Measurements from ENCODE around the gene TXNRD1.

The TXNRD1 gene

GRCh38 chr12:104351057-104351983, 135.7 kb downstream of the TXNRD1 start:
- no peak for DNase-seq (ENCODE audit: low spot score)

- DNase-seq (ENCODE audit: low spot score) = no peak
Observed at GRCh38 chr12:104352106-104352713, 136.6 kb downstream of the TXNRD1 start.

- DNase-seq (ENCODE audit: low spot score) = no peak
Observed at GRCh38 chr12:104353012-104353981, 137.7 kb downstream of the TXNRD1 start.

- no peak for DNase-seq (ENCODE audit: low spot score)
Observed at GRCh38 chr12:104354167-104354867, 138.7 kb downstream of the TXNRD1 start.

- no peak for DNase-seq (ENCODE audit: low spot score)
Observed at GRCh38 chr12:104354868-104355570, 139.4 kb downstream of the TXNRD1 start.

- no peak for DNase-seq (ENCODE audit: low spot score)
Observed at GRCh38 chr12:104355630-104356029, 140.1 kb downstream of the TXNRD1 start.

- DNase-seq (ENCODE audit: low spot score) = no peak
Observed at GRCh38 chr12:104356231-104357115, 140.9 kb downstream of the TXNRD1 start.

- DNase-seq (ENCODE audit: low spot score) = no peak
Observed at GRCh38 chr12:104357421-104357952, 141.9 kb downstream of the TXNRD1 start.

- DNase-seq (ENCODE audit: low spot score) = peak; percentile 80
Observed at GRCh38 chr12:104358353-104359003, 142.9 kb downstream of the TXNRD1 start.

GRCh38 chr12:104359216-104359615, 143.6 kb downstream of the TXNRD1 start:
- no peak for DNase-seq (ENCODE audit: low spot score)

- DNase-seq (ENCODE audit: low spot score) = no peak
Observed at GRCh38 chr12:104360157-104360556, 144.6 kb downstream of the TXNRD1 start.

- no peak for DNase-seq (ENCODE audit: low spot score)
Observed at GRCh38 chr12:104360983-104361707, 145.6 kb downstream of the TXNRD1 start.

- DNase-seq (ENCODE audit: low spot score) = no peak
Observed at GRCh38 chr12:104365921-104366410, 150.4 kb downstream of the TXNRD1 start.

GRCh38 chr12:104369708-104370107, 154.1 kb downstream of the TXNRD1 start:
- no peak for DNase-seq (ENCODE audit: low spot score)

GRCh38 chr12:104371043-104371870, 155.7 kb downstream of the TXNRD1 start:
- no peak for DNase-seq (ENCODE audit: low spot score)

GRCh38 chr12:104372061-104372720, 156.6 kb downstream of the TXNRD1 start:
- no peak for DNase-seq (ENCODE audit: low spot score)
